HepG2 (cell line): ENCODE data around the gene KIF26B. TPM values are rescaled to one million over a fixed set of nuclear protein-coding genes. Genes with fewer than 3 reads are reported as not detected.

Experiments used
- ATAC-seq: fragments of 200-7000 bp; cut with Tn5 transposase; 3 replicates; pipeline ENCODE4 v1.9.1; 2020; ENCODE audit warnings: mild to moderate bottlenecking, moderate library complexity
- BruUV-seq: library from RNA; stranded (reverse); fragments of 400-500 nt; replicated peaks from 2 replicates; lab custom pipeline; 2021; lab: Mats Ljungman, UMichigan
- CTCF ChIA-PET: fragments of 300-600 bp; formaldehyde crosslinking; extraction: SDS; loops from one replicate; lab custom pipeline; 2021; ENCODE audit warnings: low total read pairs, inconsistent platforms, low intra/inter-chr PET ratio; lab: Yijun Ruan, JAX
- POLR2A ChIA-PET: fragments of 350-600 bp; sonication (Branson Sonifier 250); formaldehyde crosslinking; loops from one replicate; lab custom pipeline; 2020; ENCODE audit warnings: antibody characterized with exemption, inconsistent platforms; lab: Yijun Ruan, JAX
- DNase-seq: peaks from one replicate; pipeline ENCODE4 v3.0.0-alpha.2; 2015; ENCODE audit warnings: low spot score
- FAIRE-seq: peaks from 3 replicates; lab custom pipeline; 2011; peaks lifted over from hg19 to GRCh38; lab: Jason Lieb, UNC
- H2AFZ ChIP-seq: one replicate; pipeline ENCODE4 v1.6.1; 2011; ENCODE audit warnings: low read length, inconsistent platforms
- H3K27ac ChIP-seq: fragments of 300-600 bp; 3 replicates; pipeline ENCODE4 v1.8.0; 2011; ENCODE audit warnings: mixed run types, mild to moderate bottlenecking, mixed read lengths, low read length, inconsistent platforms; ENCODE audit not compliant: insufficient read depth; ENCODE audit errors: extremely low read length
- H3K27me3 ChIP-seq, 2 experiments: fragments of 200-600 bp in 1 of 2; 2 replicates in 1 of 2; 3 replicates in 1 of 2; pipeline versions ENCODE4 v1.6.0 to v1.8.0; 2011; ENCODE audit warnings: low read length in 2 of 2, mild to moderate bottlenecking in 2 of 2, moderate library complexity in 2 of 2, inconsistent platforms in 1 of 2; ENCODE audit not compliant: insufficient read depth in 2 of 2, control insufficient read depth in 1 of 2
- H3K36me3 ChIP-seq, 2 experiments: fragments of 200-600 bp in 1 of 2; replicated peaks in 1 of 2; 2 replicates in 1 of 2; 3 replicates in 1 of 2; pipeline versions ENCODE4 v1.5.1 to v1.8.0; 2011; ENCODE audit warnings: low read length in 2 of 2, inconsistent platforms in 1 of 2; ENCODE audit not compliant: insufficient read depth in 2 of 2, control insufficient read depth in 1 of 2
- H3K4me1 ChIP-seq: 2 replicates; pipeline ENCODE4 v1.5.1; 2012; ENCODE audit warnings: low read length, inconsistent platforms; ENCODE audit not compliant: insufficient read depth
- H3K4me2 ChIP-seq: 2 replicates; pipeline ENCODE4 v1.6.0; 2011; ENCODE audit warnings: low read depth, low read length, inconsistent platforms
- H3K4me3 ChIP-seq, 3 experiments: fragments of 200-600 bp in 1 of 3; sonication (generic), shearing (Covaris generic) in 1 of 3; replicated peaks in 1 of 3; 2 replicates each; pipeline ENCODE4 v1.5.1; 2011 to 2016; ENCODE audit warnings: low read length in 3 of 3, inconsistent platforms in 2 of 3, low read depth in 2 of 3, mild to moderate bottlenecking in 2 of 3, control low read depth in 1 of 3, mixed read lengths in 1 of 3; ENCODE audit not compliant: insufficient read depth in 1 of 3
- H3K79me2 ChIP-seq: one replicate; pipeline ENCODE4 v1.6.1; 2011; ENCODE audit warnings: low read length, inconsistent platforms; ENCODE audit not compliant: insufficient read depth
- H3K9ac ChIP-seq: 2 replicates; pipeline ENCODE4 v1.6.0; 2011; ENCODE audit warnings: mild to moderate bottlenecking, low read depth, low read length, inconsistent platforms; ENCODE audit not compliant: insufficient read depth
- H3K9me3 ChIP-seq: 2 replicates; pipeline ENCODE4 v1.5.1; 2012; ENCODE audit warnings: mild to moderate bottlenecking, low read length
- H4K20me1 ChIP-seq: 2 replicates; pipeline ENCODE4 v1.6.0; 2011; ENCODE audit warnings: inconsistent platforms, mild to moderate bottlenecking, low read length, moderate library complexity; ENCODE audit not compliant: insufficient read depth
- AFF4 ChIP-seq: sonication (generic); formaldehyde crosslinking; IDR thresholded peaks from 2 replicates; pipeline ENCODE4 v1.4.0; 2020; ENCODE audit warnings: missing genetic modification reagents
- ATF7 ChIP-seq, 2 experiments: fragments of 450-650 bp in 1 of 2; sonication (generic) in 1 of 2; formaldehyde crosslinking in 1 of 2; IDR thresholded peaks; 2 replicates each; pipeline versions ENCODE4 v1.4.0 to v1.6.1; 2016 to 2020; ENCODE audit warnings: antibody characterized with exemption in 1 of 2, mild to moderate bottlenecking in 1 of 2, missing genetic modification reagents in 1 of 2
- CBFB ChIP-seq: sonication (generic); formaldehyde crosslinking; IDR thresholded peaks from 2 replicates; pipeline ENCODE4 v1.4.0; 2020; ENCODE audit warnings: missing genetic modification reagents
- EEA1 ChIP-seq: sonication (generic); formaldehyde crosslinking; IDR thresholded peaks from 2 replicates; pipeline ENCODE4 v1.5.1; 2020; ENCODE audit warnings: mild to moderate bottlenecking, missing genetic modification reagents, borderline replicate concordance
- GATAD2A ChIP-seq: IDR thresholded peaks from 2 replicates; pipeline ENCODE4 v1.6.1; 2016
- GPBP1L1 ChIP-seq: sonication (generic); formaldehyde crosslinking; IDR thresholded peaks from 2 replicates; pipeline ENCODE4 v1.5.0; 2020; ENCODE audit warnings: mild to moderate bottlenecking, missing genetic modification reagents
- JUN ChIP-seq: sonication (generic); formaldehyde crosslinking; IDR thresholded peaks from 2 replicates; pipeline ENCODE4 v1.4.0; 2020; ENCODE audit warnings: mild to moderate bottlenecking, missing genetic modification reagents
- JUNB ChIP-seq: sonication (generic); formaldehyde crosslinking; IDR thresholded peaks from 2 replicates; pipeline ENCODE4 v1.8.0; 2022; ENCODE audit warnings: missing genetic modification reagents, mild to moderate bottlenecking, borderline replicate concordance
- PHB2 ChIP-seq: fragments of 450-650 bp; IDR thresholded peaks from 2 replicates; pipeline ENCODE4 v1.6.1; 2018; ENCODE audit not compliant: partially characterized antibody
- PLSCR1 ChIP-seq: sonication (generic); formaldehyde crosslinking; IDR thresholded peaks from 2 replicates; pipeline ENCODE4 v1.5.0; 2020; ENCODE audit warnings: missing genetic modification reagents, mild to moderate bottlenecking, borderline replicate concordance
- RXRA ChIP-seq: sonication (generic); formaldehyde crosslinking; IDR thresholded peaks from 2 replicates; pipeline ENCODE4 v1.5.1; 2020; ENCODE audit warnings: missing genetic modification reagents
- SALL2 ChIP-seq: sonication (generic); formaldehyde crosslinking; IDR thresholded peaks from 2 replicates; pipeline ENCODE4 v1.8.1; 2023; ENCODE audit warnings: mild to moderate bottlenecking, missing genetic modification reagents, inconsistent platforms
- SIN3A ChIP-seq: IDR thresholded peaks from 2 replicates; pipeline ENCODE4 v1.6.1; 2011; ENCODE audit warnings: low read depth, mild to moderate bottlenecking, control low read depth, low read length, borderline replicate concordance
- TGIF2 ChIP-seq: IDR thresholded peaks from 2 replicates; pipeline ENCODE4 v1.6.1; 2016; ENCODE audit warnings: control low read depth, missing compliant biosample characterization
- U2AF1 ChIP-seq: fragments of 200-400 bp; formaldehyde crosslinking; optimal IDR thresholded peaks from 2 replicates; pipeline ENCODE3; 2017; ENCODE audit warnings: mild to moderate bottlenecking, low read depth, low read length
- ZNF20 ChIP-seq: sonication (generic); formaldehyde crosslinking; IDR thresholded peaks from 2 replicates; pipeline ENCODE4 v1.4.0; 2020; ENCODE audit warnings: mild to moderate bottlenecking, moderate library complexity, missing genetic modification reagents
- ZNF331 ChIP-seq: sonication (generic); formaldehyde crosslinking; IDR thresholded peaks from 2 replicates; pipeline ENCODE4 v1.4.0; 2020; ENCODE audit warnings: missing genetic modification reagents
- ZNF576 ChIP-seq: sonication (generic); formaldehyde crosslinking; IDR thresholded peaks from 2 replicates; pipeline ENCODE4 v1.4.0; 2020; ENCODE audit warnings: mild to moderate bottlenecking, missing genetic modification reagents
- WGBS: methylation state at CpG from one replicate; pipeline ENCODE4 v1.1.6; 2017; ENCODE audit warnings: low lambda C conversion rate; 5-methylcytosine and 5-hydroxymethylcytosine counted together
- in situ Hi-C: cut with HindIII; loops from 2 replicates; pipeline ENCODE4 v1.10.0; 2017; ENCODE audit warnings: low pct_unique_long_range_greater_than_20kb; ENCODE audit not compliant: extremely low pct_ligation_motif_present
- intact Hi-C: fragments of 100-400 bp; cut with micrococcal nuclease; formaldehyde crosslinking; loops from one replicate; pipeline ENCODE4 v1.10.0; 2022; ENCODE audit not compliant: unreplicated experiment
- polyA plus RNA-seq, 8 experiments: library from polyadenylated mRNA; depleted of rRNA in 3 of 8; stranded (reverse) in 7 of 8; unstranded in 1 of 8; fragments of >200 nt; fragmentation: Illumina TruSeq in 4 of 8; extraction: Trizol in 4 of 8; gene quantifications; 2 replicates each; pipeline versions ENCODE4 v1.2.1 to v1.2.3, GENCODE V29; 2011 to 2016; ENCODE audit warnings: low read depth in 4 of 8, missing spikeins in 1 of 8, mixed read lengths in 1 of 8; ENCODE audit not compliant: insufficient read depth in 1 of 8
- total RNA-seq, 5 experiments: library from RNA; depleted of rRNA; stranded (reverse); fragments of >200 nt; fragmentation: Illumina TruSeq; extraction: Trizol; gene quantifications; 2 replicates each; pipeline ENCODE4 v1.2.3, GENCODE V29; 2016; ENCODE audit warnings: low read depth in 1 of 5

Gene KIF26B
- total and polyA plus RNA-seq, 2 of the 13 experiments (the other 11 are each of a cell fraction or from before 2014, with no cell fraction given): 0.08 to 0.09 TPM

GRCh38 chr1:245751726-245752470, 597.1 kb downstream of the KIF26B start (continued):
- TF ChIP-seq AFF4 (CRISPR knock-in tag): no peak
- no peak for TF ChIP-seq PLSCR1 (CRISPR knock-in tag)
- TF ChIP-seq ZNF20 (CRISPR knock-in tag): no peak
- TF ChIP-seq CBFB (CRISPR knock-in tag): no peak
- no peak for TF ChIP-seq ZNF331 (CRISPR knock-in tag)

GRCh38 chr1:245752561-245752960, 597.8 kb downstream of the KIF26B start:
- no TSS peak for BruUV-seq
- ChIA-PET CTCF (no interaction called here), POLR2A (no interaction called here)
- H3K27me3 ChIP-seq: no peaks in the 10 kb centered on the region
- no peak overlapping the region for H3K9ac ChIP-seq
- FAIRE-seq: no peak
- no peaks in the 10 kb centered on the region for H3K9me3 ChIP-seq
- no peak overlapping the region for H2AFZ ChIP-seq
- no peak for ATAC-seq
- H3K79me2 ChIP-seq: no peaks in the 10 kb centered on the region
- no peak overlapping the region for H3K4me3 ChIP-seq
- H4K20me1 ChIP-seq: no peaks in the 10 kb centered on the region
- no peaks in the 10 kb centered on the region for H3K4me1 ChIP-seq
- no peak for DNase-seq
- 100% methylated on average over 1 of the region's 3 CpGs for WGBS
- H3K36me3 ChIP-seq: no peaks in the 10 kb centered on the region
- no peak overlapping the region for H3K4me2 ChIP-seq
- intact Hi-C loops: no loop called here
- H3K27ac ChIP-seq: no peak overlapping the region
- in situ Hi-C loops: no loop called here
- TF ChIP-seq U2AF1: no peak
- TF ChIP-seq SIN3A: no peak
- TF ChIP-seq PHB2: no peak
- TF ChIP-seq ATF7 (IDR thresholded peaks at IDR 0.05): no peak
- TF ChIP-seq ATF7 (CRISPR knock-in tag; IDR thresholded peaks at IDR 0.05): no peak
- TF ChIP-seq JUN (CRISPR knock-in tag): no peak
- TF ChIP-seq TGIF2 (CRISPR knock-in tag): no peak
- no peak for TF ChIP-seq JUNB (CRISPR knock-in tag)
- TF ChIP-seq EEA1: no peak
- no peak for TF ChIP-seq ZNF576 (CRISPR knock-in tag)
- TF ChIP-seq GPBP1L1: no peak
- TF ChIP-seq SALL2 (CRISPR knock-in tag): no peak
- TF ChIP-seq GATAD2A (CRISPR knock-in tag): no peak
- TF ChIP-seq RXRA: no peak
